ENCODE data around the gene CASR.
"Not testable (repeated sequence)": the region's sequence is repeated elsewhere in the genome, so short reads cannot be mapped to it uniquely, and the experiment has no call there.

Gene CASR

GRCh38 chr3:122183521-122183892, at the start of gene CASR:
TSS of gene CASR (plus strand) at chr3:122183668. CDS start at chr3:122254190, 70,522 bp downstream.
- DNase-seq (ENCODE audit: insufficient read length, low spot score): no peak
- TF ChIP-seq CTCF (IDR thresholded peaks at IDR 0.05; ENCODE audit: insufficient read depth, missing control alignments): no peak
- FAIRE-seq: no peak

- FAIRE-seq (no peak), DNase-seq (ENCODE audit: insufficient read length, low spot score) (no peak)
- no peak for TF ChIP-seq CTCF (IDR thresholded peaks at IDR 0.05; ENCODE audit: insufficient read depth, missing control alignments)
Observed at GRCh38 chr3:122146466-122146865, 37.0 kb upstream of the CASR start.

- TF ChIP-seq CTCF (IDR thresholded peaks at IDR 0.05; ENCODE audit: insufficient read depth, missing control alignments): no peak
- DNase-seq (ENCODE audit: insufficient read length, low spot score): no peak
- FAIRE-seq: no peak
Observed at GRCh38 chr3:122148941-122149627, 34.4 kb upstream of the CASR start.

GRCh38 chr3:122151480-122151879, 32.0 kb upstream of the CASR start:
- FAIRE-seq: no peak
- no peak for TF ChIP-seq CTCF (IDR thresholded peaks at IDR 0.05; ENCODE audit: insufficient read depth, missing control alignments)
- DNase-seq (ENCODE audit: insufficient read length, low spot score): no peak

GRCh38 chr3:122164983-122165382, 18.5 kb upstream of the CASR start:
- not testable (repeated sequence) for FAIRE-seq; DNase-seq (ENCODE audit: insufficient read length, low spot score)

- FAIRE-seq (no peak), DNase-seq (ENCODE audit: insufficient read length, low spot score) (no peak)
- no peak for TF ChIP-seq CTCF (IDR thresholded peaks at IDR 0.05; ENCODE audit: insufficient read depth, missing control alignments)
Observed at GRCh38 chr3:122167630-122168029, 15.8 kb upstream of the CASR start.

GRCh38 chr3:122168044-122168443, 15.4 kb upstream of the CASR start:
- DNase-seq (ENCODE audit: insufficient read length, low spot score) (no peak), FAIRE-seq (no peak)
- TF ChIP-seq CTCF (IDR thresholded peaks at IDR 0.05; ENCODE audit: insufficient read depth, missing control alignments): no peak

- no peak for FAIRE-seq
- TF ChIP-seq CTCF (IDR thresholded peaks at IDR 0.05; ENCODE audit: insufficient read depth, missing control alignments): no peak
- no peak for DNase-seq (ENCODE audit: insufficient read length, low spot score)
Observed at GRCh38 chr3:122169911-122170310, 13.6 kb upstream of the CASR start.

GRCh38 chr3:122171361-122171760, 12.1 kb upstream of the CASR start:
- DNase-seq (ENCODE audit: insufficient read length, low spot score); FAIRE-seq: not testable (repeated sequence)
